ENCODE measurements around the gene SPAST.

The SPAST gene

GRCh38 chr2:32067549-32067948 is 4.2 kb downstream of the SPAST start:
- no peak for DNase-seq (ENCODE audit: low read depth)
- H3K4me3 ChIP-seq (ENCODE audit: control insufficient read depth, low read depth, low read length) = no peak overlapping the region
- no peak for TF ChIP-seq CTCF (IDR thresholded peaks at IDR 0.05; ENCODE audit: control insufficient read depth, insufficient read depth, low read depth, low read length, missing control alignments)

GRCh38 chr2:32074134-32074506 is 10.8 kb downstream of the SPAST start:
- no peak for DNase-seq (ENCODE audit: low read depth)
- H3K4me3 ChIP-seq (ENCODE audit: control insufficient read depth, low read depth, low read length) = no peak overlapping the region
- TF ChIP-seq CTCF (IDR thresholded peaks at IDR 0.05; ENCODE audit: control insufficient read depth, insufficient read depth, low read depth, low read length, missing control alignments) = no peak

GRCh38 chr2:32095671-32096070 is 32.3 kb downstream of the SPAST start:
- no peak overlapping the region for H3K4me3 ChIP-seq (ENCODE audit: control insufficient read depth, low read depth, low read length)
- no peak for TF ChIP-seq CTCF (IDR thresholded peaks at IDR 0.05; ENCODE audit: control insufficient read depth, insufficient read depth, low read depth, low read length, missing control alignments)
- DNase-seq (ENCODE audit: low read depth) = no peak

GRCh38 chr2:32108111-32108510 is 44.8 kb downstream of the SPAST start:
- no peak for DNase-seq (ENCODE audit: low read depth)
- no peak overlapping the region for H3K4me3 ChIP-seq (ENCODE audit: control insufficient read depth, low read depth, low read length)
- no peak for TF ChIP-seq CTCF (IDR thresholded peaks at IDR 0.05; ENCODE audit: control insufficient read depth, insufficient read depth, low read depth, low read length, missing control alignments)

- no peak for TF ChIP-seq CTCF (IDR thresholded peaks at IDR 0.05; ENCODE audit: control insufficient read depth, insufficient read depth, low read depth, low read length, missing control alignments)
- no peak overlapping the region for H3K4me3 ChIP-seq (ENCODE audit: control insufficient read depth, low read depth, low read length)
- no peak for DNase-seq (ENCODE audit: low read depth)
These were observed 54.7 kb downstream of the SPAST start for GRCh38 chr2:32118055-32118454.

- no peak for DNase-seq (ENCODE audit: low read depth)
- TF ChIP-seq CTCF (IDR thresholded peaks at IDR 0.05; ENCODE audit: control insufficient read depth, insufficient read depth, low read depth, low read length, missing control alignments) = no peak
These were observed 55.8 kb downstream of the SPAST start for GRCh38 chr2:32119161-32119560.

GRCh38 chr2:32124660-32125059 is 61.3 kb downstream of the SPAST start:
- TF ChIP-seq CTCF (IDR thresholded peaks at IDR 0.05; ENCODE audit: control insufficient read depth, insufficient read depth, low read depth, low read length, missing control alignments) = no peak
- no peak for DNase-seq (ENCODE audit: low read depth)
- no peak overlapping the region for H3K4me3 ChIP-seq (ENCODE audit: control insufficient read depth, low read depth, low read length)

More at GRCh38 chr2:32119161-32119560, 55.8 kb downstream of the SPAST start:
- H3K4me3 ChIP-seq (ENCODE audit: control insufficient read depth, low read depth, low read length) = no peak overlapping the region

Measured in AG09309 (cell line).